Suppressor macrophage treated with lipopolysaccharide for 1 hour (primary cell): ENCODE measurements around the gene NAGPA.
"Not testable (repeated sequence)": the region's sequence is repeated elsewhere in the genome, so short reads cannot be mapped to it uniquely, and the experiment has no call there.

Experiments used
- DNase-seq, 3 donors: peaks; one replicate each; pipeline ENCODE4 v3.0.0-alpha.2; 2020 to 2022

The NAGPA gene, protein sequence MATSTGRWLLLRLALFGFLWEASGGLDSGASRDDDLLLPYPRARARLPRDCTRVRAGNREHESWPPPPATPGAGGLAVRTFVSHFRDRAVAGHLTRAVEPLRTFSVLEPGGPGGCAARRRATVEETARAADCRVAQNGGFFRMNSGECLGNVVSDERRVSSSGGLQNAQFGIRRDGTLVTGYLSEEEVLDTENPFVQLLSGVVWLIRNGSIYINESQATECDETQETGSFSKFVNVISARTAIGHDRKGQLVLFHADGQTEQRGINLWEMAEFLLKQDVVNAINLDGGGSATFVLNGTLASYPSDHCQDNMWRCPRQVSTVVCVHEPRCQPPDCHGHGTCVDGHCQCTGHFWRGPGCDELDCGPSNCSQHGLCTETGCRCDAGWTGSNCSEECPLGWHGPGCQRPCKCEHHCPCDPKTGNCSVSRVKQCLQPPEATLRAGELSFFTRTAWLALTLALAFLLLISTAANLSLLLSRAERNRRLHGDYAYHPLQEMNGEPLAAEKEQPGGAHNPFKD

DNA sequence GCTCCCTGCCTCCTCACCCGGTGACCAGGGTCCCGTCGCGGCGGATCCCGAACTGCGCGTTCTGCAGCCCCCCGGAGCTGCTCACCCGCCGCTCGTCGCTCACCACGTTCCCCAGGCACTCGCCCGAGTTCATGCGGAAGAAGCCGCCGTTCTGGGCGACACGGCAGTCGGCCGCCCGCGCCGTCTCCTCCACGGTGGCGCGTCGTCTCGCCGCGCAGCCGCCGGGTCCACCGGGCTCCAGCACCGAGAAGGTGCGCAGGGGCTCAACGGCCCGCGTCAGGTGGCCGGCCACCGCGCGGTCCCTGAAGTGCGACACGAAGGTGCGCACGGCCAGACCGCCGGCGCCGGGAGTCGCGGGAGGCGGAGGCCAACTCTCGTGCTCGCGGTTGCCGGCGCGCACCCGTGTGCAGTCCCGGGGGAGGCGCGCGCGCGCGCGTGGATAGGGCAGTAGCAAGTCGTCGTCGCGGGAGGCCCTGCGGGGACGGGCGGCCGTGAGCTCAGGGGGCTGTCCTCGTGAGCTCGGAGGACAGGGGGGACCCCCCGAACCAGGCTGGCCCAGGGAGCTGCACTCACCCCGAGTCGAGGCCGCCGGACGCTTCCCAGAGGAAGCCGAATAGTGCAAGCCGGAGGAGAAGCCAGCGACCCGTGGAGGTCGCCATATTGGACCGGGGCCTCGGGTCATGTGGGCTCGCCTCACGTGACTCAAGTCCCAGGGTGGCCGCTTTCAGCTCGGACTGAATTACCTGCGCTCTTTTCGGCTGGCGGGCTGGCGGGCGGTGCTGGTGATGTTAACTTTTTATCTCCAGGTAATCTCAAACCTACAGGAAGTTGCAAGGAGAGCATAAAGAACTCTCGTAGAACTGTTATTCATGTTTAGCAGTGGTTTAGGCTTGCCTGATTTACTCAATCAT, at the start of gene NAGPA:
NAGPA (minus strand) TSS at position 680 of the 911 bp plus-strand sequence; CDS start at position 659, 21 bp downstream.
- peak; percentile 77 to 94 (median 87) for DNase-seq

DNA sequence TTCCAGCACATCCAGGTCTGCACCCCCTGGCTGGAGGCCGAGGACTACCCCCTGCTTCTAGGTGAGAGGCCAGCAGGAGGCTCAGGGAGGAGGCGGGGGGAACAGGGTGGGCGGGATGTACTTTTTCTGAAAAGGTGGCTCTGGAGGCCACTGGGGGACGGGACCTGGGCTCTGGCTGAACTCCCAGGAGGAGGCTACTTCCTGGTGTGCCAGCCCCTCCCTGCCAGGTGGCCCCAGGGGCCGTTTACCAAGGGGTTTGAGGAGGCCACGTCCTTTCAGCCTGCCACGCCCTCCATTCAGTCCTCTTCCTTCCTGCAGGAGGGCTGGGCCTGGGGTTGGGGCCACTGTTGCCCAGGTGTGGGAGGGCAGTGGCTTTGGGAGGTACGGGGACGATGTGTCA, 47.3 kb upstream of the NAGPA start:
- not testable (repeated sequence) for DNase-seq

DNA sequence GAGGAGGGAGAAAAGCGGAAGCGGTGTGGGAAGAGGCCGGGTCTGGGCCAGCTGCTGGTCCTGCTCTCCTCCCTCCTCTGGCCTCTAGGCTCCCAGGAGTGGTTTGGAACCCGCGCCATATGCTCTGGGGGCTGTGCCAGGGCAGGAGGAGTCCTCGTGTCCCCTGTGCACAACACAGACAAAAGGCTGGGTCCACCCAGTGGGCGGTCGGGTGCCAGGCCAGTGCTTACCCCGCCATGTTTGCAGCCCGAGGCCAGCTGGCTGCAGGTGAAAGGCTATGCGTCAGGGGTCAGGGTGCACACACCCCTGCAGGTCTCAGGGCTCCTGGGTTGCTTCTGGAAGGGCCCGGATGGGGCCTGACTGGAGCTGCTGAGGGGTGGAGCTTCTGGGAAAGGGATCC, 46.7 kb upstream of the NAGPA start:
- not testable (repeated sequence) for DNase-seq

DNA sequence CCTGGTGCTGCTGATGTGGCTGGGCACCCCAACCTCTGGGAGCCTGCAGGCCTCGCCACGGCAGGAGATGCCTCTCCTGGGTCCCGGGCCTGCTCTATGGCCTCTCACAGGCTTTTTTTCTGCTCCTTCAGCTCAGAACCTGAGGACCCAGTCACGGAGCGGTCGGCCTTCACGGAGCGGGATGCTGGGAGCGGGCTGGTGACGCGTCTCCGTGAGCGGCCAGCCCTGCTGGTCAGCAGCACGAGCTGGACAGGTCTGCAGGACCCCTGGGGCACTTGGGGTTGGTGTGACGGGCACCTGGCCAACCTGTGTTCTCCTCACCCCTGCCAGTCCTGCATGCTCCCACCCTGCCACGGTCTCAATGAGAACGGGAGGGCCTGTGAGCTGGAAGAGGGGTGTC, 44.9 kb upstream of the NAGPA start:
- no peak for DNase-seq

DNA sequence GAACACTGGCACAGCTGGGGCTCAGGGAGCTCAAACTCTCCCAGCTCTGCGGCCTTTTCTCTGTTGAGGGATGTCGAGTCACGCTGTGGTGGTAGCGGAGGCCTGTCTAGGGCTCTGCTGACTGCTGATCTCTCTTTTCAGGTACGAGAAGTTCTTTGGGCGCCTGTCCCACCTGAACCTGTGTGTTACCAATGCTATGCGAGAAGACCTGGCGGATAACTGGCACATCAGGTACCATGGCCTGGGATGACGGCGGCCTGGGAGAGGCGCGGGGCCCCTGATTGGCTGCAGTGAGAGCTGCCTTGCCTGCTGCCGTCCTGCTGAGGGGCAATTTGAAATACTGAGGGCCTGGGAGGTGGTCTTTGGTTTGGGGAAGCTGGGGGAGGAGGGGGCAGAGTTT, 43.6 kb upstream of the NAGPA start:
- no peak for DNase-seq

DNA sequence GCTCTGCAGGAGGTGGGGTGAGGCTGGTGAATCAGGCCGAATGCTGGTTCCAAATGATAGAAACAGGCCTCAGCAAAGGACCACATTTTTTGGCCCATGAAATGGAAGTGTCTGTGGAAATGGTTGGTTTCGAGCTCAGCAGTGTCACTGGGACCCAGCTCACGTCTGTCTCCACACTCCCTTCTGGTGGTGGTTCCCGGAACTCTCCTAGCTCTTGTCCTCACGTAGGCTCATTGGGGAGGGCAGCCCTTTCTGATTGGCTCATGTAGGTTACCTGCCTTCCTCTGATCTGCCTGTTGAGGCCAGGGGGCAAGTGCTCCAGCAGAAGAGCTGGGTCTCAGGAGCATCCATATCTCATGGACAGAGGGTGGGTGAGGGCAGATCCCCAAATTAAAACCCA, 41.9 kb upstream of the NAGPA start:
- DNase-seq: no peak

DNA sequence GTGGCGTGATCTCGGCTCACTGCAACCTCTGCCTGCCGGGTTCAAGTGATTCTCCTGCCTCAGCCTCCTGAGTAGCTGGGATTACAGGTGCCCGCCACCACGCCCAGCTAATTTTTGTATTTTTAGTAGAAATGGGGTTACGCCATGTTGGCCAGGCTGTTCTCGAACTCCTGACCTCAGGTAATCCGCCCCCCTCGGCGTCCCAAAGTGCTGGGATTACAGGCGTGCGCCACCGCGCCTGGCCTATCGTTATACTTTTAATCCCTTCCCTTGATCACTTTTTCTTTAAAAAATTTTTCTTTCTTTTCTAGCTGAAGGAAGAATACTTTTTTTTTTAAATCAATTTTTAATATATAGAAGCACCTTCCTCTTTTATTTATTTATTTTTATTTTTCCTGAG, 40.0 kb upstream of the NAGPA start:
- not testable (repeated sequence) for DNase-seq

DNA sequence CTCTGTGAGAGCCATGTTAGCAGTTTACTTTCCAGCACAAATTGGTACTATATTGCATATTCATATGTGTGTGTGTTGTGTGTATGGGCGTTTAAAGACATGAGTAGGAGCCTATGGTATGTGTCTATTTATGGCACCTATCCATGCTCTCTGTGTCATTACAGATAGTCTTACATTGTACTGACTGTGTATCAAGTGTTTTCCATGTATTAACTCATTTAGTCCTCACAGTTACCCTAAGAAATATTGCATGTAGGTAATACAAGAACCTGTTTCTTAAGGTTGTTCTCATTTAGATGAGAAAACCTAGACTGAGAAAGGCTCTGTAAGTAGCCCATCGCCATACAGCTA, 39.5 kb upstream of the NAGPA start:
- DNase-seq: no peak

DNA sequence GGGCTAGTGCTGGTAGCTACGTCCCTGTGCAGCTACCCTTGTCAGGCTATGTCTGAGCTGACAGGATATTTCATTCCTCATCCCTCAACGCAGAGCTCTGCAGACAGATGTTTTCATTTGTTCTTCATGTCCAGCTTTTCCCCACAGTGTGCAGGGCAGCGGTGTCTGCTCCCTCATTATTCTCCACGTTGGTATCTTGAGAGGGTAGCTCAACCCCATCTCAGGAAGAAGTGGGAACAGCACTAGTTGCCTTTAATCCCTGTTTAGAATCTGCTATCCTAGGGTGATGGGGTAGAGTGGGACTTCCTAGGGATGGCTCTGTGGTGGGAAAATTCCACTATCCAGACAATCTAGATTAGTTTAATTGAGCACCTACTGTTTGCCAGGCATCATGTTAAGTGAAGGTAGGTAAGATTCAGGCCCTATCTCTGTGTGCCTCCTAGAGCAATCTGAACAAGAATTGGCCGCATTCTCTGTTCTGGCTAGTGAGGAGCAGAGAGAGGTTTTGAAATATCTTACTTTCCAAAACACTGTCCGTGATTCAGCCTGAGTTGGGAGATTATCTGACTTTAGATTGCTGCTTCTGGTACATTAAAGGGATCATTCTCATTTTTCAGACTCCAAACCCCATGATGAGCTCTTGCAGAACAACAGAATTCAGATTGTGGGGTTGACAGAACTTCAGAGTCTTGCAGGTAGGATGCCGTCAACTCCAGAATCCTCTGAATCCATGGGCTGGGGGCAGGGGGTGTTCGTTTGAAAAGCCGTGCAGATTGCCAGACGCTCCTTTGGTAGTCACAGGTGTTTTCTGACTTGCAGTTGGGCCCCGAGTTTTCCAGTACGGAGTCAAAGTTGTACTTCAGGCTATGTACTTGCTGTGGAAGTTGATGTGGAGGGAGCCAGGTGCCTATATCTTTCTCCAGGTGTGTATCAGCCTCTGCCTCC, 38.9 kb upstream of the NAGPA start:
- no peak for DNase-seq

DNA sequence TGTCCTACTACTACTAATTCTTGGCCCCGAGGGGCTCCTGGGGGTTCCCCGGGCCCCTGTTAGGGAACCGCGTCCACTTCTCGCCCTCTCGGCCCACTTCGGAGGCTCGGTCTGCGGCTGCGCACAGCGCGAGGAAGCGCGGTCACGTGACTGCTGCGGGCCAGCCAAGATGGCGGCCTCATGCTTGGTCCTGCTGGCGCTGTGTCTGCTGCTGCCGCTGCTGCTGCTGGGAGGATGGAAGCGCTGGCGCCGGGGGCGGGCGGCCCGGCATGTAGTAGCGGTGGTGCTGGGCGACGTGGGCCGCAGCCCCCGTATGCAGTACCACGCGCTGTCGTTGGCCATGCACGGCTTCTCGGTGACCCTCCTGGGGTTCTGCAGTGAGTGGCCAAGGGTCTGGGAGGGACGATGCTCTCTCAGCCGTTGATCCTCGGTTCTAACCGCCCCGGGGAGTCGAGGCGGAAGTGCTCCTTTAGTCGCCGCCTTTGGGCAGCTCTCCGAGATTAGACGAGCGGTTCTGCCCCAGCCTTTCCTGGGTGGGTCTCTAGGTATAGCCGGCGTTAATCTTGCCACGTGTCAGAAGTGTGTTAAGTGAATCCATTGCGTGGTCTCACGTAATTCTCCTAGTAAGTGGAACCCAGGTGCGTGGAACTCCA, 38.1 kb upstream of the NAGPA start, which contains the start of gene ALG1:
ALG1 (plus strand) TSS at position 163 of the 653 bp plus-strand sequence; CDS start at position 170, 7 bp downstream.
- DNase-seq: peak; percentile 92 to 96 (median 96)

DNA sequence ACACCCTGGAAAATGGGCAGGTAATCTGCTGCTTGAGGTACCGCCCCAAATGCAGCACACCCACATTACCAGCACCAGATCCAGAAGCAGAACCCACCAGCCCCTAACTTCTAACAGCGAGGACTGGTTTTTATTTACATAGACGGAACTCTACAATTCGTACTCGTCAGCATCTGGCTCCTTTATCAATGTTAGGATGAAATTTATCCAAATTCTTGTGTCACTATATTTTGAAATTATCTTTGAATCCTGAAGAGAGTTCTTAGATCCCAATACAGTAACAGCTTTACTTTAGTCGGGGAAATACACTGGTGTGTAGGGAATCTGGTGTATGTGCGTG, 37.6 kb upstream of the NAGPA start:
- no peak for DNase-seq

DNA sequence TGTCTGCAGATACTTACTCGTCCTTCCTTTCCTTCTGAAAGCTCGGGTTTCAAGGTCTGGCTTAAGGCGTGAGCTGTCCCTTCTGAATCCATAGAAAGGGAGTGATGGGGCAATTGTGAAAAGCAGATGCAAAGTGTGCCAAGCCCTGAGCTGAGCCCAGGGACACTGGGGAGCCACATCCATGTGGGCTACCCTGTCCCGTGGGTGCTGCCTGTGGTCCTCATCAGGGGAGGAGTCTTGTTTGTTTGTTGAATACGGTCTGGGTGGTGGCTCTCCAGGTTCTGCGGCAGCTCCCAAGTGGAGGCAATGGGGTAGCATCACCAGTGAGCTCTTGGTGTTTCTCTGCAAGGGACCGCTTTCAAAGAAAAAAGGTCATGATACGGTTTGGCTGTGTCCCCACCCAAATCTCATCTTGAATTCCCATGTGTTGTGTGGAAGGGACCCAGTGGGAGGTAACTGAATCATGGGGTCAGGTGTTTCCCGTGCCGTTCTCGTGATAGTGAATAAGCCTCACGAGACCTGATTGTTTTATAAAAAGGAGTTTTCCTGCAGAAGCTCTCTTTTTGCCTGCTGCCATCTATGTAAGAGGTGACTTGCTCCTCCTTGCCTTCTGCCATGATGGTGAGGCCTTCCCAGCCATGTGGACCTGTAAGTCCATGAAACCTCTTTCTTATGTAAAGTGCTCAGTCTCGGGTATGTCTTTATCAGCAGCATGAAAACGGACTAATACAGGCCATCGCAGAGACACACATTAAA, 36.9 kb upstream of the NAGPA start:
- DNase-seq: no peak

DNA sequence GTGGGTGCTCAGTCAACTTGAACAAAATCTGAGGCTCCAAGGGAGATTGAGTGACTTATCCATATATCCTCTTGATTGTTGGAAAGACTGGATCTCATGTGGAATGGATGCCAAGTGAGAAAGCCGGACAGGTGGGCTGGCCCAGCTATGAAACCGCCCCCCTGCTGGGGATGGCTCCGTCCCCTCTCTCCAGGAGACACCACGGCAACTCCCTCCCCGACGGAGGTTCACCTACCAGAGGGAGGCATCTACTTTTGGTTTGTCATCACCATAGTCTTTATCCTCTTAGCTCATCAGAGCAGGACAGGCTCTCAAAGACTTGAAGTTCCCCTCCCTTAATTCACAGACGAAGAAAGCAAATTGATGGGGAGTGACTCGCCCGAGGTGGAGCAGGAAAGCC, 36.1 kb upstream of the NAGPA start:
- no peak for DNase-seq

DNA sequence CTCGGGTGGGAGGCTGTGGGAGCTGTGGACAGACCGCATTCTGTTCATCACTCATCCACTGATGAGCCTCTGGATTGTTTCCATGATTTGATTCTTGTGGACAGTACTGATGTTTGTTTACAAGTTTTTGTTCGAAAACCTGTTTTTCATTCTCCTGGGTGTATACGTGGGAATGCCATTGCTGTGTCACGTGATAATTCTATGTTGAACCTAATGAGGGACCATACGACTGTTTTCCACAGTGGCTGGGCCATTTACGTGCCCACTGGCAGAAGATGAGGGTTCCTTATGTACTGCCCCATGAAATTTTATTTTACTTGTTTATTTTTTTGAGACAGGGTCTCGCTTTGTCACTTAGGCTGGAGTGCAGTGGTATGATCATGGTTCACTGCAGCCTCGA, 35.3 kb upstream of the NAGPA start:
- no peak for DNase-seq

DNA sequence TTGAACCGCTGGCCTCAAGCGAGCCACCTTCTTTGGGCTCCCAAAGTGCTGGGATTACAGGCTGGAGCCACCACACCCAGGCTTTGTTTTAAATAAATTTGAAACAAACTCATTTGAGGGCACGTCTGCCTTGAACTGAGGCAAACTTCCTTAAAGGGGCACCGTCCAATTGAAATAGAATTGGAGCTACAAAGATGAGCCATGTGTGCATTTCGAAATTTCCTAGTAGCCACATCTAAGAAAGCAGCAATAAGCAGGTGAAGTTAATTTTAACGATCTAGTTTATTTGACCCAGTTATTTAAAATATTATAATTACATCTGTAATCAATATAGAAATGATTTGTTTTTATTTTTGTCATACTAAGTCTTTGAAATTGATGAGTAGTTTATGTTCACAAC, 32.8 kb upstream of the NAGPA start:
- no peak for DNase-seq

DNA sequence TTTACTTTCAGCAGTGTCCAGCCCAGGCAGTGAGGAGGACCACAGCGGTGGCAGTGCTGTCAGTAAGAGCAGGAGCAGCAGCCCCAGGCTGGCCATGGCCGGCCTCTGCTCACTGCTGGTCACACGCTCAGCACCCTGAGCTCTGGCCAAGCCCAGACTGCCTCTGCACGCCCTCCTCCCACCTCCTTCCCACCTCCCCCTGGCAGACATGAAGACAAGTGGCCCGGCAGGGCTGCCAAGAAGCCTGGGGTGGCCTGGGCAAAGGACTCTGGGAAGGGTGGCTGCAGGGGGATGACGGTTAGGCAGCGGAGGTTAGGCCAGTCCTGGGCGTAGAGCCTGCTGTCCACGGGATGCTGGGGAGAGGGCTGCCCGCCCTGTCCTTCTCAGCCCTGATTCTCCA, 32.1 kb upstream of the NAGPA start, which contains the start of gene C16orf89:
C16orf89 (minus strand) TSS at position 144 of the 400 bp plus-strand sequence; CDS start at position 96, 48 bp downstream.
- no peak for DNase-seq

DNA sequence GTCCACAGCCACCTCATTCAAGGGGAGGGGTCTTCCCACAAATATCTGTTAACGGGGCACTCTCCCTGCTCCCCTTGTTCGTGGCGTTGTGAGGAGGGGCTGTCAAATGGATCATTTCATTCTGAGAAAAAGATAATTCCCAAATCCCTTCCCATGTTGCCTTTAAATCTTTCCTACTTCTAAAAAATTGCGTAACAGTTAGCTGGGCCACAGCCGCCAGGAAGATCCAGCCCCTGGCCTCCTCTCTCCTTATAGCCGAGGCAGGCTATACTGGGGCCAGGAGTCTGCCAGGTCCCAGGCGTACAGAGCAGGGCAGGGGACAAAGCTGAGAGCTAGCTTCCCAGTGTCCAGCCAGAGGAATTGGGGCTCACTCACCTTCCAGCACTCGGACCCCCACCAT, 31.6 kb upstream of the NAGPA start:
- no peak for DNase-seq

DNA sequence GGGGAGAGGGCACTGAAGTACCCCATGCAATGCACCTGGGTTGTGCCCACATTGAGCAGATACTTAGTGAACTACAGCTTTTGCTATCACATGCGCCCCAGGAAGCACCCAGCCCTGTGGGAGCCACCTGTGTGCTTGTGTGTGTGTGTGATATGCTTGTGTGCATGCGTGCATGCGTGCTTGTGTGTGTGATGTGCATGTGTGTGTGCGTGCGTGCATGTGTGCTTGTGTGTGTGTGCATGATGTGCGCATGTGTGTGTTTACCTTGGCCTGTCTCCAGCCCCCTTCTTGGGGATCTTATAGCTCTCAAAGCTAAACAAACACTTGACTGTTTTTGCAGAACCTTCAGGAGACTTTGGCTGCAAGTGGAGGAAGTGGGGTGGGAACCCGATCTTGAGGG, 31.2 kb upstream of the NAGPA start:
- no peak for DNase-seq

DNA sequence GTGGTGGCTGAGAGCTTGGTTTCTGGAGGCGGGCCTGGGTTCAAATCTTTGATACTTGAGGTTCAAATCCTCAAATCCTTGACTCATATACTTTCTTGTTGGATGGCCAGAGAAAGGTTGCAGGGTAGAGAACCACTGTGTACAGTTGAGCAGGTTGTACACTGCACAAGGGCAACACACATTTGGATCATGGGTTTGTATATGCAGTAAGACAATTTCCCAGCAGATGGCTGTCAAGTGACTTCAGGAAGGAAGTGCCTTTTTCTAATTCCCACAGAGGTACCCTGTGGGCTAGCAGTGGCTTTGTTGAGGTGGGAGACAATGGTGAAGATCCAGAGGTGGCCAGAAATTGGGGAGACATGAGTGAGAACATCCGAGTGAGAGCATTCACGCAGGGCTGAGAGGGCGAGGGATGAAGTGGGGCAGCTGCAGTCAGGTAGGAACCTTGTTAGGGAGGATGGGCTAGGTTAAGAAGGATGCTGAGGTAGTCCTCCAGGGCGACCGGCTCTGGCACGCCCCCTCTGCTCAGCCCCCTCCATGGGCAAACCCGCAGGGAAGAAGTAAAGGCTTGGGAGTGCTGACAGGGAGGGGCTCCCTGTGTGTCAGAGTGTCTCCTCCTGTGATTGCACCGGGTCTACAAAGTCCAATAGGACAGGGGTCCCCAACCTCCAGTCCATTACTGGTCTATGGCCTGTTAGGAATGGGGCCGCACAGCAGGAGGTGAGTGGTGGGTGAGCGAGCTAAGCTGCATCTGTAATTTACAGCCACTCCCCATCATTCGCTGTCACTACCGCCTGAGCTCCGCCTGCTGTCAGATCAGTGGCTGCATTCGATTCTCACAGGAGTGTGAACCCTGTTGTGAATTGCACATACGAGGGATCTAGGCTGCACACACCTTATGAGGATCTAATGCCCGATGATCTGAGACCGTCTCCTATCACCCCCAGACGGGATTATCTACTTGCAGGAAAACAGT, 29.3 kb upstream of the NAGPA start:
- no peak for DNase-seq

DNA sequence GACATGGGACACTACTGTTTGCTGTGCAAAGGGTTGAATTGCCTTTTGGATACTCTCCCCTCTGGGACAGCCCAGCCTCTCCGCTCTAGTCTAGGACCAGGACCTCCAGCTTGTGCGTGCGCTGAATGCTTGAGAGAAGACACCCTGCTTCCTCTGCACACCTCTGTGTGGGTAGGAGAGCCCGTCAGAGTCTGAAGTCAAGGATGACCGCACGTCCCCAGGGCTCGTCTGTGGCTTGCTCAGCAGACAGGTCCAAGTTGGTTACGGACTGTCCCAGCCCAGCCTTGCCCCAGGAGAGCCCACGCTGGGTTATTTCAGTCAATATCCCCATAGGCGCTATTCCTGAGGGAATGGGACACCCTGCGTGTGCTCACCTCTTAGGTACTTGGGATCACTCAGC, 28.3 kb upstream of the NAGPA start:
- no peak for DNase-seq
